ENCODE measurements around the gene ABHD6. TPM values are rescaled to one million over a fixed set of nuclear protein-coding genes. Genes with fewer than 3 reads are reported as not detected.
A peak's percentile ranks its signal among the peaks of the same experiment; 100 is the strongest.

ABHD6 gene
- total RNA-seq, 1 experiment from 2014 or later, result 3.4 TPM

- ChIA-PET POLR2A (interaction anchor here (1.2 to 4.3 kb wide), 2 partner anchors 9 to 11 kb away, joined by 3 to 15 read pairs; partner anchors contain the start of genes HTD2 and RPP14), CTCF (interaction anchor here (0.6 to 4.6 kb wide), 6 partner anchors 9 to 115 kb away, joined by 4 to 46 read pairs (median 4); partner anchors contain the start of genes HTD2 and RPP14)
- Mint-ChIP-seq H3K9me3 (ENCODE audit: unreplicated experiment) (no peaks in the 10 kb centered on the region), H3K4me1 (ENCODE audit: insufficient read depth, unreplicated experiment) (no peaks in the 10 kb centered on the region), H3K27ac (ENCODE audit: low read depth, unreplicated experiment) (no peak overlapping the region), H3K4me3 (ENCODE audit: unreplicated experiment) (no peak overlapping the region), H3K27me3 (ENCODE audit: insufficient read depth, unreplicated experiment) (no peaks in the 10 kb centered on the region), H3K36me3 (ENCODE audit: insufficient read depth, unreplicated experiment) (peaks cover 80% of the 10 kb centered on the region)
- BruUV-seq (replicated peaks), result TSS peak; percentile 28
- intact Hi-C loops (cut with micrococcal nuclease), result no loop called here
- TF ChIP-seq CTCF (IDR thresholded peaks at IDR 0.05; ENCODE audit: unreplicated experiment), result no peak
- no peak for DNase-seq (ENCODE audit: unreplicated experiment)
These were observed 80.2 kb downstream of the ABHD6 start for GRCh38 chr3:58317811-58318210.

- H3K27ac Mint-ChIP-seq (ENCODE audit: low read depth, unreplicated experiment), result no peak overlapping the region
- no peaks in the 10 kb centered on the region for H3K27me3 Mint-ChIP-seq (ENCODE audit: insufficient read depth, unreplicated experiment)
- POLR2A ChIA-PET, result interaction anchor here (0.6 to 1.2 kb wide), 2 partner anchors 13 to 133 kb away, joined by 3 to 5 read pairs; no protein-coding TSS in a partner anchor
- TF ChIP-seq CTCF (IDR thresholded peaks at IDR 0.05; ENCODE audit: unreplicated experiment), result no peak
- no TSS peak for BruUV-seq (replicated peaks)
- intact Hi-C loops (cut with micrococcal nuclease), result loop anchor here (1.0 to 2.0 kb wide), 3 partner anchors 93 to 309 kb away; no protein-coding TSS in a partner anchor
- CTCF ChIA-PET, result interaction anchor here (0.6 to 4.1 kb wide), 18 partner anchors 8 to 374 kb away, joined by 3 to 30 read pairs (median 3); partner anchors contain the start of genes HTD2, KCTD6, PXK and RPP14
- H3K4me3 Mint-ChIP-seq (ENCODE audit: unreplicated experiment), result no peak overlapping the region
- peaks cover 40% of the 10 kb centered on the region for H3K36me3 Mint-ChIP-seq (ENCODE audit: insufficient read depth, unreplicated experiment)
- no peak for DNase-seq (ENCODE audit: unreplicated experiment)
- no peaks in the 10 kb centered on the region for H3K4me1 Mint-ChIP-seq (ENCODE audit: insufficient read depth, unreplicated experiment)
- no peaks in the 10 kb centered on the region for H3K9me3 Mint-ChIP-seq (ENCODE audit: unreplicated experiment)
These were observed 84.2 kb downstream of the ABHD6 start for GRCh38 chr3:58321791-58322190.

DNA sequence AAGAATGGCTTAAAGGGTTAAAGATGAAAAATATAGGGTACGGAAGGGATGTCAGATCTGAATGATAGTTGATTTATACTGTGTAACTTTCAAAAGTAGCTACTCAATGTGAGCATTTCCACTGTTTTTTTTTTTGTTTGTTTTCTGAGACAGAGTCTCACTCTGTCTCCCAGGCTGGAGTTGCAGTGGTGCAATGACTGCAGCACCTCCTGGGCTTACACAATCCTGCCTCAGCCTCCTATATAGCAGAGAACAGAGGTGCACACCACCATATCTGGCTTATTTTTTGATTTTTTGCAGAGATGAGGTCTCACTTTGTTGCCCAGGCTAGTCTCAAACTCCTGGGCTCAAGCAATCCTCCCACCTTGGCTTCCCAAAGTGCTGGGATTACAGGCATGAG is 85.2 kb downstream of the ABHD6 start:
- Mint-ChIP-seq H3K36me3 (ENCODE audit: insufficient read depth, unreplicated experiment) (peaks cover 30% of the 10 kb centered on the region), H3K27ac (ENCODE audit: low read depth, unreplicated experiment) (no peak overlapping the region), H3K4me3 (ENCODE audit: unreplicated experiment) (no peak overlapping the region), H3K4me1 (ENCODE audit: insufficient read depth, unreplicated experiment) (no peaks in the 10 kb centered on the region), H3K9me3 (ENCODE audit: unreplicated experiment) (no peaks in the 10 kb centered on the region), H3K27me3 (ENCODE audit: insufficient read depth, unreplicated experiment) (no peaks in the 10 kb centered on the region)
- ChIA-PET POLR2A (interaction anchor here (1.2 to 1.6 kb wide), 2 partner anchors 12 to 134 kb away, joined by 5 to 6 read pairs; no protein-coding TSS in a partner anchor), CTCF (interaction anchor here (0.6 to 4.1 kb wide), 4 partner anchors 14 to 89 kb away, joined by 3 to 30 read pairs (median 4); no protein-coding TSS in a partner anchor)
- no TSS peak for BruUV-seq (replicated peaks)
- intact Hi-C loops (cut with micrococcal nuclease), result no loop called here
- no peak for TF ChIP-seq CTCF (IDR thresholded peaks at IDR 0.05; ENCODE audit: unreplicated experiment)
- DNase-seq (ENCODE audit: unreplicated experiment), result no peak

- Mint-ChIP-seq H3K36me3 (ENCODE audit: insufficient read depth, unreplicated experiment) (peaks cover 22% of the 10 kb centered on the region), H3K27ac (ENCODE audit: low read depth, unreplicated experiment) (no peak overlapping the region), H3K27me3 (ENCODE audit: insufficient read depth, unreplicated experiment) (no peaks in the 10 kb centered on the region), H3K4me3 (ENCODE audit: unreplicated experiment) (no peak overlapping the region), H3K4me1 (ENCODE audit: insufficient read depth, unreplicated experiment) (no peaks in the 10 kb centered on the region), H3K9me3 (ENCODE audit: unreplicated experiment) (no peaks in the 10 kb centered on the region)
- DNase-seq (ENCODE audit: unreplicated experiment), result no peak
- no TSS peak for BruUV-seq (replicated peaks)
- ChIA-PET CTCF (interaction anchor here (0.7 to 3.3 kb wide), 4 partner anchors 16 to 282 kb away, joined by 3 to 22 read pairs (median 8); partner anchors contain the start of genes HTD2 and RPP14), POLR2A (interaction anchor here (0.7 to 1.6 kb wide), 3 partner anchors 8 to 11 kb away, joined by 3 to 6 read pairs (median 3); no protein-coding TSS in a partner anchor)
- intact Hi-C loops (cut with micrococcal nuclease), result no loop called here
- no peak for TF ChIP-seq CTCF (IDR thresholded peaks at IDR 0.05; ENCODE audit: unreplicated experiment)
These were observed 86.2 kb downstream of the ABHD6 start for GRCh38 chr3:58323529-58324390.

Measured in MCF 10A (cell line).